Measurements from ENCODE around the gene DAO.

The DAO gene

GRCh38 chr12:108868781-108869180, 11.1 kb upstream of the DAO start:
- no peak for DNase-seq (ENCODE audit: extremely low read depth in 1 of 2, low read depth in 1 of 2)

GRCh38 chr12:108875280-108875679, 4.6 kb upstream of the DAO start:
- no peak for DNase-seq (ENCODE audit: extremely low read depth in 1 of 2, low read depth in 1 of 2)

DNA sequence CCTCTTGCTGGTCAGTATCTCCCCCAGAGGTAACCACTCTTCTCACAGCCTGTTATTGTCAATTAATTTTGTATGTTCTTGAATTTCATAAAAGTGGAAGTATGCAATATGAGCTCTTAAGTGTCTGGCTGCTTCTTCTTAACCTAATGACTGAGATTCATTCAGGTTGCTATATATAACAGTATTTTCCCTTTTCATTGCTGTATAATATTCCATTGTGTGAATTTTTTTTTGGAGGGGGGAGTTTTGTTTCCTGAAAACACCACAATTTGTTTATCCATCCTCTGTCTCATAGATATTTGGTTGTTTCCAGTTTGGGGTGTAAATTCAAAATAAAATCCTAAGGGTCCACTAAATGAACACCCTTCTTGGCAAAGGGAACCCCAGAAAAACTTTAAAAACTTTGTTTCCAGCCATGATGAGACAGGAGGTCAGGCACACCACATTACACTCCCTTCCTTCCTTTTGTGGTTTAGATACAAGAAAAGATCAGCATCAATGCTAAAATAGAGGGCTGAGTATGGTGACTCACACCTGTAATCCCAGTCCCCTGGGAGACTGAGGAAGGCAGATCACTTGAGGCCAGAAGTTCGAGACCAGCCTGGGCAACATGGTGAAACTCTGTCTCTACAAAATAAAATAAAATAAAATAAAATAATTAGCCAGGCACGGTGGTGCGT, 4.1 kb upstream of the DAO start:
- DNase-seq (ENCODE audit: extremely low read depth in 1 of 2, low read depth in 1 of 2) = no peak

DNA sequence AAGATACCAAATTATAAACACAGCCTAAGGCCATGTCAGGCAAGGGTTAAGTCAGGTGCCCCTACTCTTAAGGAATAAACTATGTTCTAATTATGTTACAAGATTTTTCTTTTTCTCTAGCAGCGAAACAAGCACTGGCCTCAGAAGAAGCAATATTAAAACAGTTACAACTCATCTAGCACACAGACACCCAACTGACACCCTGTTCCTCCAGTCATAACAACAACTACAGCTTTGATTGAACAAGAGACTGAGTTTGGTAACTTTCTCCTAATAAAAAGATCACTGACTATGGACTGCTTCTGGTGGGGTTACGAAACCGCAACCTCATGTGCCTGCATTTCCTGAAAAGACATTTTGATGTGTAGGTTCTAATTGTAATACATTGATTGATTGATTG, 3.3 kb upstream of the DAO start:
- no peak for DNase-seq (ENCODE audit: extremely low read depth in 1 of 2, low read depth in 1 of 2)

GRCh38 chr12:108881953-108882352, 2.1 kb downstream of the DAO start:
- no peak for DNase-seq (ENCODE audit: extremely low read depth in 1 of 2, low read depth in 1 of 2)

- DNase-seq (ENCODE audit: extremely low read depth in 1 of 2, low read depth in 1 of 2) = peak; percentile 17 to 44
Observed at GRCh38 chr12:108884116-108885012, 4.5 kb downstream of the DAO start.

DNA sequence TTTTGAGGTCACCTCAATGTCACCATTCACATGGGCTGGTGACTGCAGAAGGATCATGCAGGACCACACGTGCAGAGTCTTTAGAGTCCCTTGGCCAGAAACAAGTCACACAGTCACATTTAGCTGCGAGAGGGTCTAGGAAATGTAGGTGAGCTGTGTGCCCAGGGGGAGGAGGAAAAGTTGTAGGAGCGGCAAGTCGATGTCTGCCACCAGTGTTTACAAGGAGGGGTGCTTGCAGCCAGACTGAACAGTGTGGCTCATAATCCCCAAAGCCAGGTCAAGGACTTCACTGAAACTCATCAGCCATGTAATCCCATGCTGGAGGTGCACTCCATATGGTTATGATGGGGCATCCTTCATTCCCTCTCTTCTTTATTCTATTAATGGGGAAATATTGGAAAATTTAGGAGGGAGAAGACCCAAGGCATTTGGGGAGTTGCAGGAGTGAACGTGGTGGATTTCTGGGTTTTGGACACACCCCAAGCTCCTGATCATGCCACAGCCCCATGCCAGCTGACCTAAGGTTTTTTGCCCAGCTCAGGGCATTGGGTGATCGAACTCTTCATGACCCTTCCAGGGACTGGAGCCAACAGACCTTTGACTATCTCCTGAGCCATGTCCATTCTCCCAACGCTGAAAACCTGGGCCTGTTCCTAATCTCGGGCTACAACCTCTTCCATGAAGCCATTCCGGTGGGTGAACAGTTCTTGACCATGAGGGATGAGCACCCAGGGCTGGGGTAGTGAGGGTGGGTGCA, 7.2 kb downstream of the DAO start:
- no peak for DNase-seq (ENCODE audit: extremely low read depth in 1 of 2, low read depth in 1 of 2)

- DNase-seq (ENCODE audit: extremely low read depth in 1 of 2, low read depth in 1 of 2) = no peak
Observed at GRCh38 chr12:108888031-108888430, 8.1 kb downstream of the DAO start.

GRCh38 chr12:108890208-108890607, 10.3 kb downstream of the DAO start:
- no peak for DNase-seq (ENCODE audit: extremely low read depth in 1 of 2, low read depth in 1 of 2)

DNA sequence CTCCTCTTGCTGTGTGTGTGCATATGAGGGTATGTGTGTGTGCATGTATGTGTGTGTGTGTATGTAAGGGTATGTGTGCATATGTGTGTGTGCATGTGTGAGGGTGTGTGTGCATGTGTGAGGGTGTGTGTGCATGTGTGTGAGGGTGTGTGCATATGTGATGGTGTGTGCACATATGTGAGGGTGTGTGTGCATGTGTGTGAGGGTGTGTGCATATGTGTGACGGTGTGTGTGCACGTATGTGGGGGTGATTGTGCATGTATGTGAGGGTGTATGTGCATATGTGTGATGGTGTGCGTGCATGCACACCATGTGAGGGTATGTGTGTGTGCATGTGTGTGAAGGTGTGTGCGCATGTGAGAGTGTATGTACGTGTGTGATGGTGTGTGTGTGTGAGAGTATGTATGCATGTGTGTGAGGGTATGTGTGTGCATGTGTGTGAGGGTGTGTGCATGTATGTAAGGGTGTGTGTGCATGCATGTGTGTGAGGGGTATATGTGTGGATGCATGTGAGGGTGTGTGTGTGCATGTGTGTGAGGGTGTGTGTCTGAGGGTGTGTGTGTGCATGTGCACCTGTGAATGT, 15.4 kb downstream of the DAO start:
- DNase-seq (ENCODE audit: extremely low read depth in 1 of 2, low read depth in 1 of 2) = no peak

- no peak for DNase-seq (ENCODE audit: extremely low read depth in 1 of 2, low read depth in 1 of 2)
Observed at GRCh38 chr12:108896336-108896735, 16.4 kb downstream of the DAO start.

- no peak for DNase-seq (ENCODE audit: extremely low read depth in 1 of 2, low read depth in 1 of 2)
Observed at GRCh38 chr12:108896817-108897216, 16.9 kb downstream of the DAO start.

DNA sequence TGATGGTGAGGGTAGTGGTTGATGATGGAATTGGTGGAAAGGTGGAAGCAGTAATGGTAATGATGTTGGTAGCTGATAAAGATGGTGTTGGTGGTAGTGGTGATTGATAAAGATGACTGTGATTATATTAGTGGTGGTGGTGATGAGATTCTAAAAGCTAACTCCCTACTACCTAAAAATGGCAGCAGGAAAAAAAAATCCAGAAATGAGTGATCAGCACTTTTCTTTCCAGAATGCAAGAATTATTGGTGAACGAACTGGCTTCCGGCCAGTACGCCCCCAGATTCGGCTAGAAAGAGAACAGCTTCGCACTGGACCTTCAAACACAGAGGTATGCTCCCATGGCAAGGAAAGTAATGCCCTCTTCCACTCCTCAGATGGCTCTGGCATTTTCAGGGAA, 19.3 kb downstream of the DAO start:
- DNase-seq (ENCODE audit: extremely low read depth in 1 of 2, low read depth in 1 of 2) = no peak

- no peak for DNase-seq (ENCODE audit: extremely low read depth in 1 of 2, low read depth in 1 of 2)
Observed at GRCh38 chr12:108905725-108906124, 25.8 kb downstream of the DAO start.

- DNase-seq (ENCODE audit: extremely low read depth in 1 of 2, low read depth in 1 of 2) = no peak
Observed at GRCh38 chr12:108906971-108907370, 27.1 kb downstream of the DAO start.

- DNase-seq (ENCODE audit: extremely low read depth in 1 of 2, low read depth in 1 of 2) = no peak
Observed at GRCh38 chr12:108907839-108908351, 28.0 kb downstream of the DAO start.

- DNase-seq (ENCODE audit: extremely low read depth in 1 of 2, low read depth in 1 of 2) = no peak
Observed at GRCh38 chr12:108910336-108910735, 30.4 kb downstream of the DAO start.

DNA sequence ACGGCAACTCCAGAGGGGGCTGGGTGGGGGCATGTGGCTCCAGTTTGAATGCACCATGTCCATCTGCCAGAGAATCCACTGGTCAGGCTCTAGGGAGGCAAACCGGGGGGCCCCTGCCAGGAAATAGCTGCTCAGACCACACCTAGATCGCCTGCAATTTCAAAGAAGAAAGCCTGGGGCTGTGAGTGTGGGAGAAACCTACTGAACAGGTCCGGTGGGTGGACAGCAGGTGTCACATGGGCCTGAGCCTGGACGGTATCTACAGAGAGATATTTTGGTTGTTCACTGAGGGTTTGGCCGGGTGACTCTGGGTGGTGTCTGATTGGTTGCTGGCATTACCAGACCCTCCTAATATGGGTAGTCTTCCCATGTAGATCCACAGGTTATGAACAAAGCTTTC, 32.0 kb downstream of the DAO start:
- no peak for DNase-seq (ENCODE audit: extremely low read depth in 1 of 2, low read depth in 1 of 2)

GRCh38 chr12:108912361-108912760, 32.5 kb downstream of the DAO start:
- DNase-seq (ENCODE audit: extremely low read depth in 1 of 2, low read depth in 1 of 2) = no peak

DNA sequence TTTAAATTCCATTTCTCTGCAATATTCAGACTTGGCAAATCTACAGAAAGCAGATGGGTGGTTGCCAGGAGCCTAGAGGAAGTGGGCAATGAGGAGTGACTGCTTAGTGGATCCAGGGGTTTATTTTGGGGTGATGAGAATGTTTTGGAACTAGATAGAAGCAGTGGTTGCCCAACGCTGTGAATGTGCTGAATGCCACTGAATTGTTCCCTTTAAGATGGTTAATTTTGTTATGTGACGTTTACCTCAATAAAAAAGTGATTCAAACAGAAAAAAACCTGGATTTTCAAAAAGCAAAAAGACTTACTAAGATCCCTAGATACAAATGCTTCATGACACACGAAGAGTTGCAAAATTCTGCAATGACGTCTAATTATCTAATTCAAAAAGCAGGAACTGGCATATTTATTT, 34.2 kb downstream of the DAO start:
- DNase-seq (ENCODE audit: extremely low read depth in 1 of 2, low read depth in 1 of 2) = no peak

- DNase-seq (ENCODE audit: extremely low read depth in 1 of 2, low read depth in 1 of 2) = no peak
Observed at GRCh38 chr12:108915632-108916133, 35.8 kb downstream of the DAO start.

Data from activated CD8-positive, alpha-beta memory T cell treated with anti-CD3 and anti-CD28 coated beads for 1 hour (primary cell).